PFSK-1 (cell line): ENCODE results near the gene CFAP61.

Source experiments
- FOXP2 ChIP-seq: optimal IDR thresholded peaks from 2 replicates; pipeline ENCODE3; 2011; ENCODE audit warnings: borderline replicate concordance, control low read depth, inconsistent platforms; ENCODE audit not compliant: insufficient read depth; ENCODE audit errors: extremely low read length, extremely low read depth
- POLR2AphosphoS5 ChIP-seq: IDR thresholded peaks from 2 replicates; pipeline ENCODE4 v1.6.1; 2012; ENCODE audit warnings: low read depth, mild to moderate bottlenecking, control low read depth, low read length, moderate library complexity
- REST ChIP-seq, 2 experiments: IDR thresholded peaks; 2 replicates each; pipeline versions ENCODE4 v1.6.1 to v1.8.0; 2011 to 2012; ENCODE audit warnings: low read depth in 2 of 2, low read length in 2 of 2, control low read depth in 1 of 2, inconsistent platforms in 1 of 2, mild to moderate bottlenecking in 1 of 2, moderate library complexity in 1 of 2; ENCODE audit not compliant: insufficient read depth in 1 of 2
- SIN3A ChIP-seq: IDR thresholded peaks from 2 replicates; pipeline ENCODE4 v1.6.1; 2012; ENCODE audit warnings: mild to moderate bottlenecking, low read length, moderate library complexity, borderline replicate concordance; ENCODE audit not compliant: insufficient read depth
- TAF1 ChIP-seq: IDR thresholded peaks from 2 replicates; pipeline ENCODE4 v1.6.1; 2012; ENCODE audit warnings: low read length, control low read depth, borderline replicate concordance; ENCODE audit not compliant: insufficient read depth

- TF ChIP-seq TAF1 (no peak), SIN3A (no peak), REST (IDR thresholded peaks at IDR 0.05; ENCODE audit: insufficient read depth in 1 of 2, low read depth in 2 of 2, low read length in 2 of 2) (no peak), POLR2AphosphoS5 (no peak), FOXP2 (no peak)
Measured at GRCh38 chr20:20275636-20276035, 223.3 kb downstream of the CFAP61 start.
